IMR-90 (cell line): Measurements from ENCODE around the gene PRUNE2. TPM values are rescaled to one million over a fixed set of nuclear protein-coding genes. Genes with fewer than 3 reads are reported as not detected.

Source experiments
- ATAC-seq: fragments of 200-7000 bp; cut with Tn5 transposase; 2 replicates; pipeline ENCODE4 v1.9.1; 2020; ENCODE audit warnings: low read depth, mild to moderate bottlenecking, moderate library complexity
- BruUV-seq: library from RNA; stranded (reverse); fragments of 400-500 nt; replicated peaks from 2 replicates; lab custom pipeline; 2021; lab: Mats Ljungman, UMichigan
- CTCF ChIA-PET: fragments of 300-600 bp; formaldehyde crosslinking; extraction: SDS; loops from one replicate; lab custom pipeline; 2021; ENCODE audit warnings: antibody characterized with exemption; lab: Yijun Ruan, JAX
- POLR2A ChIA-PET: fragments of 300-600 bp; sonication (Branson Sonifier 250); formaldehyde crosslinking; loops from one replicate; lab custom pipeline; 2022; ENCODE audit warnings: antibody characterized with exemption; ENCODE audit not compliant: unreplicated experiment; lab: Charles Lee
- DNase-seq: peaks from one replicate; pipeline ENCODE4 v3.0.0; 2013
- H2AFZ ChIP-seq: replicated peaks from 2 replicates; pipeline ENCODE3; 2013; ENCODE audit warnings: low read length, mild to moderate bottlenecking; ENCODE audit not compliant: poor library complexity
- H2AK5ac ChIP-seq: 2 replicates; pipeline ENCODE4 v1.6.1; 2013; ENCODE audit warnings: low read depth, low read length, inconsistent platforms
- H2AK9ac ChIP-seq: replicated peaks from 2 replicates; pipeline ENCODE3; 2013; ENCODE audit warnings: mild to moderate bottlenecking, low read depth, low read length, moderate library complexity; ENCODE audit not compliant: poor library complexity
- H2BK120ac ChIP-seq: 2 replicates; pipeline ENCODE4 v1.6.1; 2013; ENCODE audit warnings: low read depth, low read length, inconsistent platforms
- H2BK15ac ChIP-seq: 3 replicates; pipeline ENCODE4 v1.6.1; 2013; ENCODE audit warnings: low read depth, low read length, inconsistent platforms
- H2BK20ac ChIP-seq: 2 replicates; pipeline ENCODE4 v1.6.1; 2013; ENCODE audit warnings: low read depth, mild to moderate bottlenecking, inconsistent platforms, low read length, moderate library complexity
- H2BK5ac ChIP-seq: 2 replicates; pipeline ENCODE4 v1.6.1; 2013; ENCODE audit warnings: mild to moderate bottlenecking, low read depth, low read length, inconsistent platforms; ENCODE audit not compliant: poor library complexity, severe bottlenecking
- H3K14ac ChIP-seq: replicated peaks from 2 replicates; pipeline ENCODE4 v1.6.1; 2013; ENCODE audit warnings: low read depth, low read length, inconsistent platforms
- H3K18ac ChIP-seq: 2 replicates; pipeline ENCODE4 v1.6.1; 2013; ENCODE audit warnings: low read depth, low read length, control low read depth
- H3K23ac ChIP-seq: 2 replicates; pipeline ENCODE4 v1.6.1; 2013; ENCODE audit warnings: low read depth, low read length, inconsistent platforms
- H3K27ac ChIP-seq: 2 replicates; pipeline ENCODE4 v1.5.1; 2013; ENCODE audit warnings: mild to moderate bottlenecking, control low read depth, low read length; ENCODE audit not compliant: insufficient read depth
- H3K27me3 ChIP-seq: 2 replicates; pipeline ENCODE4 v1.6.1; 2013; ENCODE audit warnings: low read length; ENCODE audit not compliant: control insufficient read depth, insufficient read depth
- H3K36me3 ChIP-seq: 2 replicates; pipeline ENCODE4 v1.6.1; 2013; ENCODE audit warnings: low read length, mixed read lengths; ENCODE audit not compliant: control insufficient read depth, insufficient read depth
- H3K4ac ChIP-seq: 2 replicates; pipeline ENCODE4 v1.6.1; 2013; ENCODE audit warnings: low read depth, low read length, inconsistent platforms
- H3K4me1 ChIP-seq: 2 replicates; pipeline ENCODE4 v1.6.1; 2013; ENCODE audit warnings: low read length, mixed read lengths; ENCODE audit not compliant: control insufficient read depth, insufficient read depth
- H3K4me2 ChIP-seq: 2 replicates; pipeline ENCODE4 v1.6.1; 2013; ENCODE audit warnings: low read depth, mild to moderate bottlenecking, control low read depth, low read length, moderate library complexity
- H3K4me3 ChIP-seq: 2 replicates; pipeline ENCODE4 v1.5.1; 2013; ENCODE audit warnings: low read depth, mild to moderate bottlenecking, control low read depth, low read length, moderate library complexity; ENCODE audit not compliant: insufficient read depth
- H3K56ac ChIP-seq: 2 replicates; pipeline ENCODE4 v1.6.1; 2013; ENCODE audit warnings: low read length, inconsistent platforms; ENCODE audit not compliant: insufficient read depth; ENCODE audit errors: extremely low read depth
- H3K79me1 ChIP-seq, 2 experiments: 2 replicates each; pipeline ENCODE4 v1.6.1; 2013; ENCODE audit warnings: low read length in 2 of 2, inconsistent platforms in 1 of 2, low read depth in 1 of 2
- H3K9ac ChIP-seq: 2 replicates; pipeline ENCODE4 v1.6.1; 2013; ENCODE audit warnings: low read depth, low read length, control low read depth
- H3K9me1 ChIP-seq: 2 replicates; pipeline ENCODE4 v1.6.1; 2013; ENCODE audit warnings: low read length, inconsistent platforms; ENCODE audit not compliant: insufficient read depth
- H3K9me3 ChIP-seq: 2 replicates; pipeline ENCODE4 v1.6.1; 2013; ENCODE audit warnings: low read length; ENCODE audit not compliant: control insufficient read depth, insufficient read depth
- H4K20me1 ChIP-seq: 2 replicates; pipeline ENCODE4 v1.6.1; 2013; ENCODE audit warnings: low read length, inconsistent platforms; ENCODE audit not compliant: insufficient read depth
- H4K5ac ChIP-seq: 2 replicates; pipeline ENCODE4 v1.6.1; 2013; ENCODE audit warnings: mild to moderate bottlenecking, low read depth, low read length, control low read depth
- H4K8ac ChIP-seq, 2 experiments: 2 replicates each; pipeline ENCODE4 v1.6.1; 2013; ENCODE audit warnings: low read depth in 2 of 2, low read length in 2 of 2, control low read depth in 1 of 2, inconsistent platforms in 1 of 2
- H4K91ac ChIP-seq: 2 replicates; pipeline ENCODE4 v1.6.1; 2013; ENCODE audit warnings: low read depth, low read length, inconsistent platforms; ENCODE audit not compliant: insufficient read depth
- FOS ChIP-seq: fragments of 150-350 bp; IDR thresholded peaks from 2 replicates; pipeline ENCODE4 v1.6.1; 2016; ENCODE audit warnings: low read depth, low read length
- dilution Hi-C: fragments of 300-500 bp; cut with HindIII; formaldehyde crosslinking; loops from one replicate; pipeline ENCODE4 v1.14.3; 2018; ENCODE audit warnings: low sequenced_read_pairs; ENCODE audit not compliant: unreplicated experiment
- in situ Hi-C: fragments of 300-500 bp; cut with MboI; formaldehyde crosslinking; loops from 3 replicates; pipeline ENCODE4 v1.14.3; 2019; ENCODE audit warnings: low sequenced_read_pairs, inconsistent platforms, mixed read lengths
- intact Hi-C: fragments of 100-400 bp; cut with micrococcal nuclease; formaldehyde crosslinking; loops from 2 replicates; pipeline ENCODE4 v1.10.0; 2022
- polyA plus RNA-seq, 3 experiments: library from polyadenylated mRNA; depleted of rRNA; stranded (reverse); fragments of >200 nt; gene quantifications; 2 replicates each; pipeline ENCODE4 v1.2.3, GENCODE V29; 2012; ENCODE audit warnings: low replicate concordance in 1 of 3
- total RNA-seq: library from RNA; depleted of rRNA; stranded (reverse); fragments of >200 nt; gene quantifications from 2 replicates; pipeline ENCODE4 v1.2.3, GENCODE V29; 2012

PRUNE2 gene
- total and polyA plus RNA-seq, 2 of the 4 experiments (the other 2 are of a cell fraction) = 0.70 to 1.6 TPM

DNA sequence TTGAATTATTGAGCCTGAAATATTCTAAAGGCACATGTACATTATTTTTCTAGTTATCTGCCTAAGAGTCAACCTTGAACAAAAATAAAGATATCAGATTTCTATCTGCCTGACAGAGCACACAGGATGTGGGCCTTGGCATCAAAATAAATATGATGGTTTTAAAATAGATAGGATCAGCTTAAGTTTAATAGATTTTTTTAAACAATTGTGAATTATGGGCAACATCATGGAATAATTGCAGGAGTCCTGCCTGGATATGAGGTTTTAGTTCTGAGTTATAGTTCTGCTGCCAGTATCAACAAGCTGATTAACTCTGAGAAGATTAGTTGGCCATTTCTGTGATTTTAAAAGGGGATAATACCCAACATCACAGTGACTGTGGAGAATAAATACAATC, 248.6 kb downstream of the PRUNE2 start:
- in situ Hi-C loops = loop anchor here (5.0 kb wide), 1 partner anchor 210 kb away; no protein-coding TSS in a partner anchor
- no peak overlapping the region for H2AK5ac ChIP-seq
- H2BK5ac ChIP-seq = no peak overlapping the region
- H3K4ac ChIP-seq = no peak overlapping the region
- DNase-seq (no peak), ATAC-seq (no peak)
- CTCF ChIA-PET = no interaction called here
- H3K9me3 ChIP-seq = peaks cover 2% of the 10 kb centered on the region; the same call in 1 of the 2 replicates
- dilution Hi-C loops = no loop called here
- no peak overlapping the region for H4K5ac ChIP-seq
- no peak overlapping the region for H3K4me3 ChIP-seq
- no peak overlapping the region for H3K56ac ChIP-seq
- no peak overlapping the region for H3K9ac ChIP-seq
- H2AK9ac ChIP-seq = no peak overlapping the region
- POLR2A ChIA-PET = no interaction called here
- H4K20me1 ChIP-seq = no peaks in the 10 kb centered on the region
- H3K4me1 ChIP-seq = peaks cover 11% of the 10 kb centered on the region
- no TSS peak for BruUV-seq
- no peaks in the 10 kb centered on the region for H3K27me3 ChIP-seq
- no peak overlapping the region; a peak in 1 of 4 replicates for H4K8ac ChIP-seq
- no peak overlapping the region; the same call in 1 of the 2 replicates for H3K18ac ChIP-seq
- H3K36me3 ChIP-seq = no peaks in the 10 kb centered on the region
- no peak overlapping the region for H4K91ac ChIP-seq
- H3K27ac ChIP-seq = no peak overlapping the region
- no peak overlapping the region for H3K14ac ChIP-seq
- H3K79me1 ChIP-seq = no peaks in the 10 kb centered on the region
- peaks cover 6% of the 10 kb centered on the region; the same call in 1 of the 2 replicates for H3K9me1 ChIP-seq
- H2BK20ac ChIP-seq = no peak overlapping the region
- no peak overlapping the region for H2AFZ ChIP-seq
- no peak overlapping the region for H2BK120ac ChIP-seq
- intact Hi-C loops = no loop called here
- H3K23ac ChIP-seq = no peak overlapping the region
- H3K4me2 ChIP-seq = no peak overlapping the region
- no peak overlapping the region for H2BK15ac ChIP-seq
- TF ChIP-seq FOS = no peak
